HepG2 (cell line): Measurements from ENCODE around the gene BLOC1S1. TPM values are rescaled to one million over a fixed set of nuclear protein-coding genes. Genes with fewer than 3 reads are reported as not detected.

Source experiments
- ATAC-seq: fragments of 200-7000 bp; cut with Tn5 transposase; 3 replicates; pipeline ENCODE4 v1.9.1; 2020; ENCODE audit warnings: mild to moderate bottlenecking, moderate library complexity
- BruUV-seq: library from RNA; stranded (reverse); fragments of 400-500 nt; replicated peaks from 2 replicates; lab custom pipeline; 2021; lab: Mats Ljungman, UMichigan
- CTCF ChIA-PET: fragments of 300-600 bp; formaldehyde crosslinking; extraction: SDS; loops from one replicate; lab custom pipeline; 2021; ENCODE audit warnings: low total read pairs, inconsistent platforms, low intra/inter-chr PET ratio; lab: Yijun Ruan, JAX
- POLR2A ChIA-PET: fragments of 350-600 bp; sonication (Branson Sonifier 250); formaldehyde crosslinking; loops from one replicate; lab custom pipeline; 2020; ENCODE audit warnings: antibody characterized with exemption, inconsistent platforms; lab: Yijun Ruan, JAX
- DNase-seq: peaks from one replicate; pipeline ENCODE4 v3.0.0-alpha.2; 2015; ENCODE audit warnings: low spot score
- FAIRE-seq: peaks from 3 replicates; lab custom pipeline; 2011; peaks lifted over from hg19 to GRCh38; lab: Jason Lieb, UNC
- H2AFZ ChIP-seq: one replicate; pipeline ENCODE4 v1.6.1; 2011; ENCODE audit warnings: low read length, inconsistent platforms
- H3K27ac ChIP-seq: fragments of 300-600 bp; 3 replicates; pipeline ENCODE4 v1.8.0; 2011; ENCODE audit warnings: mixed run types, mild to moderate bottlenecking, mixed read lengths, low read length, inconsistent platforms; ENCODE audit not compliant: insufficient read depth; ENCODE audit errors: extremely low read length
- H3K27me3 ChIP-seq, 2 experiments: fragments of 200-600 bp in 1 of 2; 2 replicates in 1 of 2; 3 replicates in 1 of 2; pipeline versions ENCODE4 v1.6.0 to v1.8.0; 2011; ENCODE audit warnings: low read length in 2 of 2, mild to moderate bottlenecking in 2 of 2, moderate library complexity in 2 of 2, inconsistent platforms in 1 of 2; ENCODE audit not compliant: insufficient read depth in 2 of 2, control insufficient read depth in 1 of 2
- H3K36me3 ChIP-seq, 2 experiments: fragments of 200-600 bp in 1 of 2; replicated peaks in 1 of 2; 2 replicates in 1 of 2; 3 replicates in 1 of 2; pipeline versions ENCODE4 v1.5.1 to v1.8.0; 2011; ENCODE audit warnings: low read length in 2 of 2, inconsistent platforms in 1 of 2; ENCODE audit not compliant: insufficient read depth in 2 of 2, control insufficient read depth in 1 of 2
- H3K4me1 ChIP-seq: 2 replicates; pipeline ENCODE4 v1.5.1; 2012; ENCODE audit warnings: low read length, inconsistent platforms; ENCODE audit not compliant: insufficient read depth
- H3K4me2 ChIP-seq: 2 replicates; pipeline ENCODE4 v1.6.0; 2011; ENCODE audit warnings: low read depth, low read length, inconsistent platforms
- H3K4me3 ChIP-seq, 3 experiments: fragments of 200-600 bp in 1 of 3; sonication (generic), shearing (Covaris generic) in 1 of 3; replicated peaks in 1 of 3; 2 replicates each; pipeline ENCODE4 v1.5.1; 2011 to 2016; ENCODE audit warnings: low read length in 3 of 3, inconsistent platforms in 2 of 3, low read depth in 2 of 3, mild to moderate bottlenecking in 2 of 3, control low read depth in 1 of 3, mixed read lengths in 1 of 3; ENCODE audit not compliant: insufficient read depth in 1 of 3
- H3K79me2 ChIP-seq: one replicate; pipeline ENCODE4 v1.6.1; 2011; ENCODE audit warnings: low read length, inconsistent platforms; ENCODE audit not compliant: insufficient read depth
- H3K9ac ChIP-seq: 2 replicates; pipeline ENCODE4 v1.6.0; 2011; ENCODE audit warnings: mild to moderate bottlenecking, low read depth, low read length, inconsistent platforms; ENCODE audit not compliant: insufficient read depth
- H3K9me3 ChIP-seq: 2 replicates; pipeline ENCODE4 v1.5.1; 2012; ENCODE audit warnings: mild to moderate bottlenecking, low read length
- H4K20me1 ChIP-seq: 2 replicates; pipeline ENCODE4 v1.6.0; 2011; ENCODE audit warnings: inconsistent platforms, mild to moderate bottlenecking, low read length, moderate library complexity; ENCODE audit not compliant: insufficient read depth
- DZIP1 ChIP-seq: sonication (generic); formaldehyde crosslinking; IDR thresholded peaks from 2 replicates; pipeline ENCODE4 v1.5.0; 2020; ENCODE audit warnings: mild to moderate bottlenecking, missing genetic modification reagents
- EEA1 ChIP-seq: sonication (generic); formaldehyde crosslinking; IDR thresholded peaks from 2 replicates; pipeline ENCODE4 v1.5.1; 2020; ENCODE audit warnings: mild to moderate bottlenecking, missing genetic modification reagents, borderline replicate concordance
- GATAD1 ChIP-seq: IDR thresholded peaks from 2 replicates; pipeline ENCODE4 v1.6.1; 2016; ENCODE audit warnings: missing genetic modification reagents, missing compliant biosample characterization
- HNF4A ChIP-seq: sonication (generic); formaldehyde crosslinking; IDR thresholded peaks from 2 replicates; pipeline ENCODE4 v1.4.0; 2020; ENCODE audit warnings: missing genetic modification reagents
- KDM5B ChIP-seq: sonication (generic); formaldehyde crosslinking; IDR thresholded peaks from 2 replicates; pipeline ENCODE4 v1.4.0; 2020; ENCODE audit warnings: missing genetic modification reagents, mild to moderate bottlenecking, borderline replicate concordance
- NFE2 ChIP-seq: sonication (generic); formaldehyde crosslinking; IDR thresholded peaks from 2 replicates; pipeline ENCODE4 v1.4.0; 2020; ENCODE audit warnings: missing genetic modification reagents
- NFE2L2 ChIP-seq: fragments of 150-350 bp; IDR thresholded peaks from 2 replicates; pipeline ENCODE4 v1.6.1; 2014; ENCODE audit warnings: low read length
- TBP ChIP-seq: sonication (generic); formaldehyde crosslinking; IDR thresholded peaks from 2 replicates; pipeline ENCODE4 v1.5.0; 2020; ENCODE audit warnings: missing genetic modification reagents
- YEATS4 ChIP-seq: sonication (generic); formaldehyde crosslinking; IDR thresholded peaks from 2 replicates; pipeline ENCODE4 v1.4.0; 2020; ENCODE audit warnings: missing genetic modification reagents, borderline replicate concordance
- ZC3H13 ChIP-seq: sonication (generic); formaldehyde crosslinking; IDR thresholded peaks from 2 replicates; pipeline ENCODE4 v1.8.1; 2023; ENCODE audit warnings: mild to moderate bottlenecking, missing genetic modification reagents, moderate library complexity
- ZNF121 ChIP-seq: sonication (generic); formaldehyde crosslinking; IDR thresholded peaks from 2 replicates; pipeline ENCODE4 v1.5.0; 2020; ENCODE audit warnings: mild to moderate bottlenecking, missing genetic modification reagents
- ZNF124 ChIP-seq: sonication (generic); formaldehyde crosslinking; IDR thresholded peaks from 2 replicates; pipeline ENCODE4 v1.4.0; 2020; ENCODE audit warnings: missing genetic modification reagents
- ZNF160 ChIP-seq: sonication (generic); formaldehyde crosslinking; IDR thresholded peaks from 2 replicates; pipeline ENCODE4 v1.8.0; 2022; ENCODE audit warnings: mild to moderate bottlenecking, inconsistent platforms, missing genetic modification reagents
- ZNF264 ChIP-seq: sonication (generic); formaldehyde crosslinking; IDR thresholded peaks from 2 replicates; pipeline ENCODE4 v1.4.0; 2020; ENCODE audit warnings: missing genetic modification reagents
- ZNF777 ChIP-seq: sonication (generic); formaldehyde crosslinking; IDR thresholded peaks from 2 replicates; pipeline ENCODE4 v1.4.0; 2020; ENCODE audit warnings: missing genetic modification reagents
- ZNF879 ChIP-seq: sonication (generic); formaldehyde crosslinking; IDR thresholded peaks from 2 replicates; pipeline ENCODE4 v1.8.1; 2023; ENCODE audit warnings: missing genetic modification reagents
- WGBS: methylation state at CpG from one replicate; pipeline ENCODE4 v1.1.6; 2017; ENCODE audit warnings: low lambda C conversion rate; 5-methylcytosine and 5-hydroxymethylcytosine counted together
- in situ Hi-C: cut with HindIII; loops from 2 replicates; pipeline ENCODE4 v1.10.0; 2017; ENCODE audit warnings: low pct_unique_long_range_greater_than_20kb; ENCODE audit not compliant: extremely low pct_ligation_motif_present
- intact Hi-C: fragments of 100-400 bp; cut with micrococcal nuclease; formaldehyde crosslinking; loops from one replicate; pipeline ENCODE4 v1.10.0; 2022; ENCODE audit not compliant: unreplicated experiment
- polyA plus RNA-seq, 8 experiments: library from polyadenylated mRNA; depleted of rRNA in 3 of 8; stranded (reverse) in 7 of 8; unstranded in 1 of 8; fragments of >200 nt; fragmentation: Illumina TruSeq in 4 of 8; extraction: Trizol in 4 of 8; gene quantifications; 2 replicates each; pipeline versions ENCODE4 v1.2.1 to v1.2.3, GENCODE V29; 2011 to 2016; ENCODE audit warnings: low read depth in 4 of 8, missing spikeins in 1 of 8, mixed read lengths in 1 of 8; ENCODE audit not compliant: insufficient read depth in 1 of 8
- total RNA-seq, 5 experiments: library from RNA; depleted of rRNA; stranded (reverse); fragments of >200 nt; fragmentation: Illumina TruSeq; extraction: Trizol; gene quantifications; 2 replicates each; pipeline ENCODE4 v1.2.3, GENCODE V29; 2016; ENCODE audit warnings: low read depth in 1 of 5

Gene BLOC1S1
- total and polyA plus RNA-seq, 2 of the 13 experiments (the other 11 are each of a cell fraction or from before 2014, with no cell fraction given), result 55.1 to 95.3 TPM

- H3K4me2 ChIP-seq, result peak overlapping the region; percentile 95
- 2% methylated on average over 13 of the region's 13 CpGs for WGBS
- H2AFZ ChIP-seq, result peak overlapping the region; percentile 92
- intact Hi-C loops, result no loop called here
- ATAC-seq (peak; percentile 71), DNase-seq (peak; percentile 41), FAIRE-seq (no peak)
- H3K4me1 ChIP-seq, result peaks cover 22% of the 10 kb centered on the region
- H3K27me3 ChIP-seq, result no peaks in the 10 kb centered on the region; a peak in 1 of 5 replicates
- peak overlapping the region; percentile 64 for H3K9ac ChIP-seq
- ChIA-PET POLR2A (interaction anchor here (0.6 to 2.5 kb wide), 14 partner anchors 14 to 182 kb away, joined by 3 to 23 read pairs (median 6); partner anchors contain the start of genes BLOC1S1, CD63, DNAJC14 and ITGA7), CTCF (interaction anchor here (0.7 to 2.2 kb wide), 5 partner anchors 22 to 57 kb away, joined by 3 to 13 read pairs (median 3); partner anchors contain the start of gene RDH5)
- BruUV-seq, result no TSS peak
- in situ Hi-C loops, result no loop called here
- H3K27ac ChIP-seq, result peak overlapping the region; percentile 72
- peaks cover 0 to 3% of the 10 kb centered on the region in 2 experiments; a peak in 1 of 5 replicates for H3K36me3 ChIP-seq
- H4K20me1 ChIP-seq, result no peaks in the 10 kb centered on the region
- peaks cover 7% of the 10 kb centered on the region for H3K79me2 ChIP-seq
- H3K9me3 ChIP-seq, result no peaks in the 10 kb centered on the region
- TF ChIP-seq NFE2 (peak; percentile 67; the same call in 1 of the 2 replicates), ZNF777 (CRISPR knock-in tag) (0 out of 2 replicates have a peak, but pooled peaks have one; percentile 7), ZNF160 (0 out of 2 replicates have a peak, but pooled peaks have one; percentile 4), HNF4A (CRISPR knock-in tag) (peak; percentile 40; the same call in 1 of the 2 replicates), ZNF124 (CRISPR knock-in tag) (no peak), EEA1 (CRISPR knock-in tag) (0 out of 2 replicates have a peak, but pooled peaks have one; percentile 11), ZC3H13 (peak; percentile 71; the same call in 1 of the 2 replicates), YEATS4 (peak; percentile 59; the same call in 1 of the 2 replicates), KDM5B (CRISPR knock-in tag) (0 out of 2 replicates have a peak, but pooled peaks have one; percentile 3), NFE2L2 (peak; percentile 44; the same call in 1 of the 2 replicates), TBP (CRISPR knock-in tag) (no peak), ZNF879 (0 out of 2 replicates have a peak, but pooled peaks have one; percentile 16), ZNF264 (CRISPR knock-in tag) (0 out of 2 replicates have a peak, but pooled peaks have one; percentile 1), ZNF121 (CRISPR knock-in tag) (peak; percentile 75; the same call in 1 of the 2 replicates), GATAD1 (no peak), DZIP1 (CRISPR knock-in tag) (no peak)
- TF ChIP-seq, all 625 proteins: peak for 12
- H3K4me3 ChIP-seq, result peak overlapping the region; percentile 70 to 90 (median 88)
Observed at GRCh38 chr12:55682087-55682796, 33.6 kb upstream of the BLOC1S1 start.
